GM12874 (cell line): ENCODE measurements around the gene HSP90AA1.

ENCODE experiments used
- CTCF ChIP-seq: IDR thresholded peaks from 2 replicates; pipeline ENCODE4 v1.5.1; 2011; ENCODE audit warnings: low read depth, mild to moderate bottlenecking, control low read depth, low read length, moderate library complexity; ENCODE audit not compliant: insufficient read depth

The HSP90AA1 gene

GRCh38 chr14:102033241-102033640, 53.6 kb downstream of the HSP90AA1 start:
- TF ChIP-seq CTCF = no peak
